GM12875 (cell line): ENCODE data around the gene SRP14.

ENCODE experiments used
- H3K4me3 ChIP-seq: one replicate; pipeline ENCODE4 v1.5.1; 2011; ENCODE audit warnings: low read depth, low read length, control low read depth
- TF ChIP-seq, protein P1 (sequence below): IDR thresholded peaks from 2 replicates; pipeline ENCODE4 v1.5.1; 2011; ENCODE audit warnings: low read depth, mild to moderate bottlenecking, control low read depth, inconsistent platforms, low read length, moderate library complexity, borderline replicate concordance; ENCODE audit not compliant: insufficient read depth

SRP14 gene

DNA sequence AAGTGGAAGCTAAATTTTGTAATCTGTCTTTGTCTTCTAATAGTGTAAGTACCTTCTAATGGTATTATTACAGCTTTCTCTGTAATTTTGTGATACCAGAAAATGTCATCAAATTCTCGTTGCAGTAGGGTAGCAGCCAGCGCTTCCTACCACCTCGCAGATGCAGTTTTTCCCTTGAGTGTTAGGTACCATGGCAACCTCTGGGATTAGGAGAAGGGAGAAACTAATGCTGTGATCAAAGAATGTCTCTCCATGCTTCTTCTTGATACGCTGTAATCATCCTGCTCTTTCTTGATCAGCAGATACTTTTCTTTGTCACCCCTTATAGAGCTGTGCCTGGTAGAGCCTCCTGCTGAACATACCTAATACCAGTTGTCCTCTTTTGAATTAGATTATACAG is 27.7 kb downstream of the SRP14 start:
- TF ChIP-seq, protein P1, sequence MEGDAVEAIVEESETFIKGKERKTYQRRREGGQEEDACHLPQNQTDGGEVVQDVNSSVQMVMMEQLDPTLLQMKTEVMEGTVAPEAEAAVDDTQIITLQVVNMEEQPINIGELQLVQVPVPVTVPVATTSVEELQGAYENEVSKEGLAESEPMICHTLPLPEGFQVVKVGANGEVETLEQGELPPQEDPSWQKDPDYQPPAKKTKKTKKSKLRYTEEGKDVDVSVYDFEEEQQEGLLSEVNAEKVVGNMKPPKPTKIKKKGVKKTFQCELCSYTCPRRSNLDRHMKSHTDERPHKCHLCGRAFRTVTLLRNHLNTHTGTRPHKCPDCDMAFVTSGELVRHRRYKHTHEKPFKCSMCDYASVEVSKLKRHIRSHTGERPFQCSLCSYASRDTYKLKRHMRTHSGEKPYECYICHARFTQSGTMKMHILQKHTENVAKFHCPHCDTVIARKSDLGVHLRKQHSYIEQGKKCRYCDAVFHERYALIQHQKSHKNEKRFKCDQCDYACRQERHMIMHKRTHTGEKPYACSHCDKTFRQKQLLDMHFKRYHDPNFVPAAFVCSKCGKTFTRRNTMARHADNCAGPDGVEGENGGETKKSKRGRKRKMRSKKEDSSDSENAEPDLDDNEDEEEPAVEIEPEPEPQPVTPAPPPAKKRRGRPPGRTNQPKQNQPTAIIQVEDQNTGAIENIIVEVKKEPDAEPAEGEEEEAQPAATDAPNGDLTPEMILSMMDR: no peak

DNA sequence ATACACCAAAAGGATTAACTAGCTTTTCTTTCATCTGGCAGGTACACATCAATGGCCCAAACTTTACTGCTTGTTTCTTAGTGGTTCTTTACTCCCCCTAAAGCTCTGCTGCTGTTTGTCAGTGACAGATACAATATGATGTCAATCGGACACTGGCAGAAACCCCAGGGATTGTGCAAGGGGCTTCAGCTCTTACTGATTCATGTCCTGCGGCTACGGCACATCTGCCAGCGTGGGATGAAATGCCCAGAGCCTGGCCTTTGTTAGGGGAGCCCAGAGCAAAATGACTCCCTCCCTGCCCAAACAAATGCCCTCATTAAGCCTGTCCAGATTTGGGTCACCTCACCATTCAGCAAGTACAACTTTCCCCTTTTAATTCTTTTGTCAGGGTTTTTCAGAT is 28.3 kb downstream of the SRP14 start:
- TF ChIP-seq, protein P1: no peak
- no peak overlapping the region for H3K4me3 ChIP-seq

More for the DNA sequence above, 27.7 kb downstream of the SRP14 start:
- no peak overlapping the region for H3K4me3 ChIP-seq

DNA sequence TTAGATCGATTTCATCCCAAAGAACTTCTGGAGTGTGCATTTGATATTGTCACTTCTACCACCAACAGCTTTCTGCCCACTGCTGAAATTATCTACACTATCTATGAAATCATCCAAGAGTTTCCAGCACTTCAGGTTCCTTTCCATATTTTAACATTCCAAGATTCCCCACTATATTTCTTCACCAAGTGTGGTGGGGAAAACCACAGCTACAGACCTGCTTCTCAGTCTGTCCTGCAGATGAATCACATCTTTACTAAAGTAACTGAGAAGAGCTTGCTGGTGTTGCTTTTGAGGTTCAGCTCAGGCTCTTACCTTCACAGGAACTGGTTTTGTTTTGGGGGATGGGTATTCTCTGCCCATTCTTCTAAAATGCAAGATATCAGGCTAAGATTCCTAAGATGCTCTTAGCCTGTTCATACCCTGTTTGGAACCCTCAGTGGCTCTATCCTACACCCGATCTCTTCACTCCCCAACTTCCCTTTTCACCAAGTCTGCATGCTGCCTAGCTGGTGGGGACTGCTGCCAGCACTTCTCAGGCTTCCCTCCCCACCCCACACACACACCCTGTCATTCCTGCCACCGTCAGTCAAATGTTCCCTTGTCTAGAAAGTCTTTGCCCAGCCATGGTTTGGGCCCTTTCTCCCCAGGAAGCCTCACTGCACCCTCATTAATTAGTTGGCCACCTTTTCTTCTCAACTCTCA is 30.8 kb downstream of the SRP14 start:
- TF ChIP-seq, protein P1: no peak
- H3K4me3 ChIP-seq: no peak overlapping the region

DNA sequence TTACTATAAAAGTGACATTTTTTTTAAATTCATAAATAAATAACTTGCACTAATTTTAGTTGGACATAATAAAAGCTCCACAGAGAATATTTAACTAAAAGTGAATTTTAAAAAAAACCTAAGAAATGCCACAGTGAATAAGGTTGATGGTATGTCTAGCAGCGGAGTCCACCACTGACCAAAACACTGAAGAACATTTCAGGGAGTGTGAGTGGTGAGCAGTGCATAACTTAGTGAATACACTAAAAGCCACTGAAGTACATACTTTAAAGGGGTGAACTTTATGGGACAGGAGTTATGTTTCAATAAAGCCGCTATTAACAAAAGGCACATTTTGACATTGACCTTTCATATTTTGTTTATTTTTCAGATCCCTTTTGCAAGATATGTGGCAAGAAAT is 32.3 kb downstream of the SRP14 start:
- TF ChIP-seq, protein P1: no peak

DNA sequence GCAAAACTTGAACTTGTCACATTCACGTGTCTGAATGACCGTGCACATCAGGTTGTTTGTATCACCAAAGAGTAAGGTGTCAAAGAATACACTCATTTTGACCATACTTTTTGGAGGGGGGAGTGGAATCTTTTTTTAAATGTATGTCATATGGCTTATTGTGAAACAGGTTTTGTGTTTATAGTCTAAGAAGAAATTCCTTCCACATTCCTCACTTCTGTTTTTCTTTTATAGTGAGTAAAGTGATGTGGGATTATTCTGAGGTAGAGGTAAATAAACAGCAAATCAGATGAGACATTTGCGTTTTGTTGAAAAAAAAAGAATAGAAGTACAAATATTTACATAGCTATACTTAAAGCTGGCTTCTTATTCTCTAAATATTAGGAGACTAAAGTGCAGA is 33.0 kb downstream of the SRP14 start:
- TF ChIP-seq, protein P1: no peak
- no peak overlapping the region for H3K4me3 ChIP-seq

More for the DNA sequence above, 32.3 kb downstream of the SRP14 start:
- H3K4me3 ChIP-seq: no peak overlapping the region

DNA sequence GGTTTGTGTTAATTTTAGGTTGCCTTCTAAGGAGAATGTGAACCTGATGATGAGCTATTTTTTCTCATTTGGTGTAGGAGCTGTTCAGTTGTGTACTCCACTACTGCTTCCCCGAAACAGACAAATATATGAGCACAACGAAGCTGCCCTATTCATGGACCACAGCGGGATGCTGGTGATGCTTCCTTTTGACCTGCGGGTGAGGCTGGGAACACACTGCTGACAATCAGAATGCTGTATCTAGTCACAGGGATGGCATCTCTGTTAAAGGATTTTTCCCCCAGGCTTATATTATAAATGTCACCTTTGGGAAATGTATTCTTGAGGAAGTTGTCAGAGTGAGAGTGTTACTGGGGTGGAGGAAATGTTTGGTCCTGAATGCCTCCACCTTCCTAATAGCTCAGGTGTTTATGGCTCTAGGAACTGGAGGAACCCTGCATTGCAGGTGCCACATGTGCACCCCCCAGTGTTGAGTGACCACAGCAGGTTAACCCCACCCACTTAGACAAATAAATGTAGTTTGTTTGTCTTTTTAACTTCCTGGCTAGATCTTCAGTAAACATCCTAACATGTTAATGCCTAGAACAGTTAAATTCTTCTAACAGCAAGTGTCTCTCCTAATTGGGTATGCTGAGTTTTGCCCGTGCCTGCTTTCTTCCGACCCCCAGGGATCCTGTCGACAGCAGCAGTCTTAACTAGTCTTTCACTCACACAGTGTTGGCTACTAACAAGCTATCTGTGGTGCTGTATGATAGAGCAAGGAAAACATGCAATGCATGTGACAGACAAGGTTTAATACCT is 35.7 kb downstream of the SRP14 start:
- TF ChIP-seq, protein P1: no peak
- no peak overlapping the region for H3K4me3 ChIP-seq
